Measurements from ENCODE around the gene BPNT1.

GRCh38 chr1:220124542-220124941 is 35.0 kb upstream of the BPNT1 start:
- TF ChIP-seq CTCF (IDR thresholded peaks at IDR 0.05; ENCODE audit: low read length) = no peak
- no peak for TF ChIP-seq EZH2 (optimal IDR thresholded peaks at IDR 0.05; ENCODE audit: low read depth, low read length)
